Glomerular visceral epithelial cell (primary cell): ENCODE data around the gene ATP8B1.
A peak's percentile ranks its signal among the peaks of the same experiment; 100 is the strongest.

Experiments used
- DNase-seq: peaks from one replicate; pipeline ENCODE4 v3.0.0-alpha.2; 2016; ENCODE audit errors: extremely low spot score

ATP8B1 gene

DNA sequence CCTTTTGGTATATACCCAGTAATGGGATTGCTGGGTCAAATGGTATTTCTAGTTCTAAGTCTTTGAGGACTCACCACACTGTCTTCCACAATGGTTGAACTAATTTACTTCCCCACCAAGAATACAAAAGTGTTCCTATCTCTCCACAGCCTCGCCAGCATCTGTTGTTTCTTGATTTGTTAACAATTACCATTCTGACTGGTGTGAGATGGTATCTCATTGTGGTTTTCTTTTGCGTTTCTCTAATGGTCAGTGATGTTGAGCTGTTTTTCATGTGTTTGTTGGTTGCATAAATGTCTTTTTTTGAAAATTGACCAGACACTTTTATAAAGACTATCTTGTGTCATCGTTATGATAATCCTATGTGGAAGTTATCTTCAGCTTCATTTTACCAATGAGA is 16.0 kb upstream of the ATP8B1 start:
- no peak for DNase-seq

DNA sequence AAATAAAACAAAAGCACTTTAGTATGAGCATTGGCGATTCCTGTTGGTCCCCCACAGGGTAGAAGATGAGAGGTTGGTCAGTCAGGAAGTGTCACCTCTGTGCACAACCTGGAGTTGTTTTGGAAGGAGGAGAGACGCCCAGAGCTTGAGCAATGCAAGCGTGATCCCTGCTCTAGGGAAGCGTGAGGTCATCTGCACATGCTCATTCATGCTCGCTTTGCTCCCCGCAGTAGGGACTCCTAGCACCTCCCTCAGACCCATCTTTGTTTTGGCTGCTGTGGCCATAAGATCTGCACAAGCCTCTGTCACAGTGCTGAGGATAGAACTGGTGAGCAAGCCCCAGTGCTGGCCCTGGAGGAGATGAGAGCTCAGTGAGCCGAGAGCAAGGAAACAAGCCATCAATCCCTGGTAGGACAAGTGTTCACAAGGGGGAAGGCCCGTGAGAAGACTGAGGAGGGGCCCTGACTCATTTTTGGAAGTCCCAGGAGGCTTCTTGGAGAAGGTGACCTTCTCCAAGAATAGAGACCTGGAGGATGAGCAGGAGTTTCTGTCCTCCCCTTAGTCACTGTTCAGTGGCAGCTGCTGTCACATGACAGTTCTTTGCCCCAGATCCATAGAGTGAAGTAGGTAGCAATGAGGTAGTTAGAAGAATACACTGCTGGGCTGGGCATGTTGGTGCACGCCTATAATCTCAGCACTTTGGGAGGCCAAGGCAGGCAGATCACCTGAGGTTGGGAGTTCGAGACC is 13.3 kb upstream of the ATP8B1 start:
- DNase-seq = no peak

GRCh38 chr18:57814555-57814954 is 11.4 kb upstream of the ATP8B1 start:
- no peak for DNase-seq

DNA sequence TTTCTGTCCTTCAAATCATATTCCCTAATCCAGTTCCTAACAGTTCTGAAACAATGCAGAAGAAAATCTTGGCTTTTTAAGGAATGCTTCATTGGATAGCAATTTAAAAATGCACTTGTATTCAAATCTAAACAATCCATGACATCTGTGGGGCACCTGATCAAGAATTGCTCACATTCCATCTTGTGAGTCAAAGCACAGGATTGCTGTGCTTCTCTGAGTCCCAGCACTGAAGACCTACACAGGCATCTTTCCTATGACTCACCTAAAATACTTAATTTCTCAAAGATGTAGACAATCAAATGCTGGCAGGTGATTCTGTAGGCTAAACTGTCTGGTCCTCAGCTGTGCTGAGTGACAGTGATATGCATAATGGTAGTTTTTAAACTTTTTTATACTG is 10.1 kb upstream of the ATP8B1 start:
- peak; percentile 93 for DNase-seq

GRCh38 chr18:57812126-57812477 is 9.0 kb upstream of the ATP8B1 start:
- no peak for DNase-seq

DNA sequence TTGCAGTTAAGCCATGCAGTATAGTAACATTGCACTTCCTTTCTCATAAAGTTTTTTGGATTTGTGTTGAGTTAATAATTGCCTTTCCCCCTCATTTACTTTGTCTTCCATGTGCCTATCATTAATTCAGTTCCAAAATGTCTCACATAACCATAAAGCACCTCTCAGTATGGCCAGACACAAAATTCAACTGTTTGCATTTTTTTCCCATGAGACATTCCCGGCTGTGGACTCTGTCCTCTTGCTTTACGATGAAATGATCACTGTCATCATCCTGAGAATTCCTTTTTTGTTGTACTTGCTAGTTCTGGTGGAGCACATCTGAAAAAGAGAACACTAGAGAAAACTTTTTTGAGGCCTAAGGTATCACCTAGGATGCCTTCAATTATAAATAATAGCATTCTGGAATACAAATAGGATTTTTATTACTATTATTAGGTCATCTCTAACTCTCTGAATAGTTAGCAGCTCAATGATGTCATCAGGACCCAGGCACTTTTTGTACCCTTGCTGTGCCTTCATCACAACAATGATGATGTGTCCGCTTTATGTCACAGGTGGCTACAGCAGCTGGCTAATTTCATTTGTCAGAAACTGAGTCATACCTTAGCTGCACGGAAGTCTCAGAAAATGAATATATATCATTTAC is 8.5 kb upstream of the ATP8B1 start:
- DNase-seq = peak; percentile 53

DNA sequence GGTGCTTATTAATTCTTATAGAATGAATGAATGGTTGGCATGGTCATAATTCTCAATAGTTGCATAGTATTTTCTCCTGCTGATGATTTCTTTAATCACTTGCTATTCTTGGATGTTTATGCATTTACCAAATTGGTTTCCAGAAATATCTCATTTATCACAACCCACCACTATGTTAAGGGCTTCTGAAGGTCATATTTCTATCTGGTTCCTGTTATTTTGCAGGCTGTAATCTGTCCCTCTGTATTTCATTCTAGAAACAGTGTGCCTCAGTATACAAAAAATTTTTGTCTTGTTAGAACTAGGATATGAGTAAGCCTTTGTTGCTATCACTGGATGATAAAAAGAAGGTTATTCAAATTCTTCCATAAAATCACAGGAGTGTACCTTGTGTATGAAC is 6.1 kb upstream of the ATP8B1 start:
- no peak for DNase-seq

DNA sequence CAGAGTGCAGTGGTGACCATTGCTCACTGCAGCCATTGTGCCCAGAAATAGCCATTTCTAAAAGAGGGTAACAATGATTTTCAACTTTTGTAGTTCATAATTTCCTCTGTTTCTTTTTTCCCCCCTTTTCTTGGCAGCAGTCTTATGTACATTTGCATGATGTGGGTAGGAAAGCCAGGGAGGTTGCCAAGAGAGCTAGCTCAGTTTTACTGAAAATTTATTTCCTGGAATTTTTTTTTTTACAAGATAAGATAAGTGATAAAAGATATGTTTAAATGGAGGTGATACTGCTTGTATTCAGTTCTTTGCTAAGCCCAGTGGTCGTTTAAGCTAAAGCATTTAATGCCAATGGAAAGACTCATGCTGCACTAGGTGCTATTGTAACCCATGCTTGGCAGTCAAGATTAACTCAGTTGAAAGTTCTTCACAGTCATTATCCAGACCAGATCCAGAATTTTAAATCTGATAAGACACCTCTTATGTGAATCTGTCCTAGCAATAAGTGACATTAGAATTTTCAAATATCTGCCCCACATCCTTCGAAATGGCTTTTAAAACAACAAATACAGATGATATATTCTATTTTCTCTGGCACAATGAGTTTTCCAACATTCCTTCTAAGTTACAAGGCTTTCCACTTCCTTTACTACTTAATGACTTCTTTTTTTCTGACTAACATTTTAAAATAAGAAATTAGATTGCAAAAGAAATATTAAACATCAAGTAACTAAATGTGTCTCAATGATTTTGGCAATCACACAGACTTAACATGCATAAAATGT is 4.4 kb upstream of the ATP8B1 start:
- DNase-seq = no peak

- DNase-seq = peak; percentile 73
Measured at GRCh38 chr18:57806978-57807285, 3.8 kb upstream of the ATP8B1 start.

DNA sequence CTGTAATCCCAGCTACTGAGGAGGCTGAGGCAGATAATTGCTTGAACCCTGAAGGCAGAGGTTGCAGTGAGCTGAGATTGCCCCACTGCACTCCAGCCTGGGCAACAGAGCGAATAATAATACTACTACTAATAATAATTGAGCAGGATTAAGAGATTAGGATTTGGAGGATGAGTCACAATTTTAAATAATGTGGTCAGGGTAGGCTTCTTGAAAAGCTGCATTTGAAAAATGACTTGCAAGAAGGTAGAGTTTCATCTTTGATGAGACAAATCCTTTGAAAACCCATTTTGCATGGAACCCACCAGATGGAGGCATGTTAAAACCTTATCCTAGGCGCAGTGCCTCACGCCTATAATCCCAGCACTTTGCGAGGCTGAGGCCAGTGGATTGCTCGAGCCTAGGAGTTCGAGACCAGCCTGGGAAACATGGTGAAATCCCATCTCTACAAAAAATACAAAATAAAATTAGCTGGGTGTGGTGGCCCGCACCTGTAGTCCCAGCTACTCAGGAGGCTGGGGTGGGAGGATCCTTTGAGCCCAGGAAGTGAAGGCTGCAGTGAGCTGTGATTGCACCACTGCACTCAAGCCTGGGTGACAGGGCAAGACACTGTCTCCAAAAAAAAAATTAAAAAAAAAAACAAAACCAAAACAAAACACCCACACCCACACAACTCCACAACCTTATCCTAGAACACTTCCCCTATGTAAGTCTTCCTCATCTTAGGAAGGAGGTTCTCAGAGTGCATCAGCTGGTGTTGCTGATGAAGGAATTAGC is 3.3 kb upstream of the ATP8B1 start:
- DNase-seq = no peak

DNA sequence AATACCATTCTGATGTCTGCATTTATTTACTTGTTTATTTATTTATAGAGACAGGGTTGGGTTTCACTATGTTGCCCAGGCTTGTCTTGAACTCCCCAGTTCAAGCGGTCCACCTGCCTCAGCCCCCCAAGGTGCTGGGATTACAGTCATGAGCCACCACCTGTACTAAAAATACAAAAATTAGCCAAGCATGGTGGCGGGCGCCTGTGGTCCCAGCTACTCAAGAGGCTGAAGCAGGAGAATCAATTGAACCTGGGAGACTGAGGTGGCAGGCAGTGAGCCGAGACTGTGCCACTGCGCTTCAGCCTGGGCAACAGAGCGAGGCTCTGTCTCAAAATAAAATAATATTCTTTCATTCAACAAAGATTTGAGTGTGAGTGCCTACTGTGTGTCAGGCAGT is 2.0 kb upstream of the ATP8B1 start:
- no peak for DNase-seq

GRCh38 chr18:57804557-57804956 is 1.4 kb upstream of the ATP8B1 start:
- no peak for DNase-seq

GRCh38 chr18:57802213-57803102 is 657 bp downstream of the ATP8B1 start:
- no peak for DNase-seq

DNA sequence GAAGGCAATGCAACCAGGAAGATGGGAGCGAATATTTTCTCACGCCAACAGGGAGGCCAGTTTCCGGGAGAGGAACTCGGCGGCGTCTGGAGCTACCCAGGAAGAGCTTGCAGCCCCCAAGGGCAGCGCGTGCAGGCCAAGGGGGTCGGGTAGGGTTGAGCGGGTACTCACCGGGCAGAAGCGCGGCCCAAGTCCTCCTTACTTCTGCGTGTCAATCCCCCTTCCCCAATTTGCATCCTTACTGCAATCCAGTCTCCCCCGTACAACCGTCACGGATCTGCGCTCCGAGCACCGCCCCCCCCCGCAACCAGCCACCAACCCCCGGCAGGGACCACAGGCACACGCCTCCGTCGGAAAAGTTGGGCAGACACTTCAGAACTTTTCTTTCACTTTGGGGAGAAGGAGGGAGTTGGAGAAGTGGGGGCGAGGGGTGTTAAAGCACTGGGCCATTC is 1.3 kb downstream of the ATP8B1 start:
- peak; percentile 51 for DNase-seq

GRCh38 chr18:57801325-57801724 is 1.8 kb downstream of the ATP8B1 start:
- DNase-seq = no peak

DNA sequence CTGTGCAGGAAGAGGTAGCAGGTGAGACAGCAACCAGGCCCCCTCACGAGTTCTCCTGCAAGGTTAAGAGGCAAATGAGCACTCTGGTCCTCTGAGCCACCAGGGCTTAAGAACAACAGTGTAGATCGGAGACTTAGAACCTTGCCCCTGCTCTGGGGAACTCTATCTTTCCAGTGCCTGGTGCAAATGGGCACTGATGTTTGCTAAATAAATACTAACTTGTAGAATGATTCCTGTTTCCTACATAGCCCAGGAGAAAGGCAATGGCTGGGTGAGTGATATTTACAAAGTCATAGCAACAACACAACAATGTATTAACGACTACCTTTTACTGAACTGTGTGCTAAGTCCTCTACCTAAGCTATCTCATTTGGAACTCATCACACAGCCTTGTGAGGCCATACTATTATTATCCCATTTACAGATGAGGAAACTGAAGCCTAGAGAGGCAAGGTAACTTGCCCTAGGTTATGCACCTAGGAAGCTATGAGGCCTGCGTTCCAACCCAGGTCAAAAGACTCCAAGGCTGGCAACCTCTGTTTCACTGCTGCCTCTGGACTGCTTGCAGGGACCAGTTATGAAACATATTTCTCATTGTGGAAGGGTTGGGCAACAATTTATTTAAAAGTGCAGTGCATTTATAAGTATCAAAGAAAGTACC is 4.3 kb downstream of the ATP8B1 start:
- no peak for DNase-seq

GRCh38 chr18:57797209-57797651 is 5.9 kb downstream of the ATP8B1 start:
- DNase-seq = no peak

DNA sequence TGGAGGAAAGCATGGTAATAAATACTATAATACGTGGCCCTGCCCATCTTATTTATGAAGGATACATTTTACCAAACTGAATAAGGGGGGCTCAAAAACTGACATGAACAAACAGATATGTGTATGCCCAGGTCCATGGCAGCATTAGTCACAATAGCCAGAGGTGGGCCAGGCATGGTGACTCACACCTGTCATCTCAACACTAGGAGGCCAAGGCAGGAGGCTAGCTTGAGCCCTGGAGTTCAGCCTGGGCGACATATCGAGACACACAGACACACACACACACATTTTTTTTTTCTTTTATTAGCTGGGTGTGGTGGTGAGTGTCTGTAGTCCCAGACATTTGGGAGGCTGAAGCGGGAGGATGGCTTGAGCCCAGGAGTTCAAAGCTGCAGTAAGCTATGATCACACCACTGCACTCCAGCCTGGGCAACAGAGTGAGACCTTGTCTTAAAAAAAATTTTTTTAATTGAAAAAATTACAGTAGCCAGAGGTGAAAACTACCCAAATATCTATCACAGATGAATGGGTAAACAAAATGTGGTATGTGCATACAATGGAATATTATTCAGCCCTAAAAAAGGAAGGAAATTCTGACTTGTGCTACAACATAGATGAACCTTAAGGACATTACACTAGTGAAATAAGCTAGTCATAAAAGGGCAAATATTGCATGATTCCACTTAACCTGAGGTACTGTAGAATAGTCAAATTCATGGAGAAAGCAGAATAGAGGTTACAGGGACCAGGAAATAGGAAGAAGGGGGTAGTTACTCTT is 8.0 kb downstream of the ATP8B1 start:
- DNase-seq = no peak

DNA sequence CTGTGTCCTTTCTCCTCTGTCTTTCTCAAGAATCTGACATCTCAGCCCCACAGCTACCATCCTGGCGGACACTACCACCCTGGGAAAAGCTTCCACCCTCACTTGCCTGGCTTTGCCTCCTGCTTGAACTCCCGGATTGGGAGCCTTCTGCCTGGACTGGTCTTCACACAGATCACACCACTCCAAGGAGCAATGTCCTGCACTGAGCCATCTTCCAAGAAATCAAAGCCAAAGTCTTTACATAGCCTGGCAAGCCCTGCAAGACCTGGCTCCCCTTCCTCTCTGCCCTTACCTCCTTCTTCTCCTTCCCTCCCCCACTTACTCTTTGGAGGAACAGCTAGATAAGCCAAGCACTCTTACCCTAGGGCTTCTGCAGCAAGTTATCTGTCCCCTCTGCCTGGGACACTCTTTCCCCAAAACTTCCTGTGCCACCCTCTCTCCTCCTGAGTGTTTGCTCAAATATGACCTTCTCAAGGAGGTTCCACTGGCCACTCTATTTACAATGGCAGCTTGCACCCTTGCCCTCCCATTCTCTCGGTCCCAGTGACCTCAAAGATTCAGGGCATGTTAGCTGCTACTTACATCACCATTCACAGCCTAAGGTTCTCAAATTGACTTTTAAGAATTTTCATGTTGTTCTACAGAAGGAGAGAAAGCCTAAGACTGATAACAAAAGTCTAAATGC is 9.7 kb downstream of the ATP8B1 start:
- DNase-seq = no peak
